Brain microvascular endothelial cell (primary cell): ENCODE measurements around the gene TM4SF1.

Source experiments
- DNase-seq: peaks from one replicate; pipeline ENCODE4 v3.0.0-alpha.2; 2020
- H3K27ac ChIP-seq: fragments of 250-450 bp; sonication (Bioruptor Pico); 2 replicates; pipeline ENCODE4 v1.5.1; 2020; ENCODE audit warnings: mild to moderate bottlenecking, moderate library complexity
- H3K27me3 ChIP-seq: fragments of 250-450 bp; sonication (Bioruptor Pico); replicated peaks from 2 replicates; pipeline ENCODE4 v1.5.1; 2020; ENCODE audit warnings: mild to moderate bottlenecking
- H3K36me3 ChIP-seq: fragments of 250-450 bp; sonication (Bioruptor Pico); replicated peaks from 2 replicates; pipeline ENCODE4 v1.5.1; 2020; ENCODE audit warnings: mild to moderate bottlenecking
- H3K4me3 ChIP-seq: 2 replicates; pipeline ENCODE4 v1.5.1; 2011; ENCODE audit warnings: low read depth, mild to moderate bottlenecking, control low read depth, low read length, moderate library complexity
- CTCF ChIP-seq: IDR thresholded peaks from 2 replicates; pipeline ENCODE4 v1.5.1; 2011; ENCODE audit warnings: low read depth, mild to moderate bottlenecking, moderate library complexity, low read length, control low read depth, inconsistent platforms; ENCODE audit errors: missing control alignments
- in situ Hi-C: cut with HindIII; loops from 2 replicates; pipeline ENCODE4 v1.10.0; 2017; ENCODE audit warnings: low sequenced_read_pairs, low pct_ligation_motif_present

Gene TM4SF1

GRCh38 chr3:149353581-149354184 lies 23.8 kb downstream of the TM4SF1 start:
- Histone ChIP-seq H3K4me3 (no peak overlapping the region), H3K27me3 (no peaks in the 10 kb centered on the region), H3K36me3 (no peaks in the 10 kb centered on the region), H3K27ac (no peak overlapping the region)
- in situ Hi-C loops = no loop called here
- DNase-seq = no peak
- TF ChIP-seq CTCF = no peak

- TF ChIP-seq CTCF = peak; percentile 85
- peak; percentile 66 for DNase-seq
Measured at GRCh38 chr3:149352556-149352955, 24.9 kb downstream of the TM4SF1 start.

DNA sequence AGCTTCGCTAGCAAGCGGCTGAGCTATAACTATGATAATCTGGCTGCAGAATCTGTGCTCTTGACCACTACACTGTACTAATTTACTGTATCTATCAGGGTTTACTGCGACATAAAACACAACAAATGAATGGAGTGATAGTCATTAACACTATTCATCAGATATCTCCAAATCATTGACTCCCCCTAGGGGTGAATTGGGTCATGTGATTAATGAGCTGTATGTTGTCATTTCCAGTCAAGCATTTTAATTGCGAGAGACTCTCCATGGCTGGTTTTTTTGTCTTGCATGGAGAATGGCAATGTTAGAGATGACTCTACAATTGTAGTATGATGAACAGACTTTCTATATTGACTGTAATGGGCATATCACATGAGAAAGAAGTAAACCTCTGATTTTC lies 33.5 kb downstream of the TM4SF1 start:
- Histone ChIP-seq H3K27me3 (no peaks in the 10 kb centered on the region), H3K4me3 (no peak overlapping the region), H3K27ac (no peak overlapping the region), H3K36me3 (no peaks in the 10 kb centered on the region)
- no peak for TF ChIP-seq CTCF
- in situ Hi-C loops = no loop called here
- no peak for DNase-seq

More at GRCh38 chr3:149352556-149352955, 24.9 kb downstream of the TM4SF1 start:
- H3K27ac ChIP-seq = no peak overlapping the region
- in situ Hi-C loops = no loop called here
- no peak overlapping the region for H3K4me3 ChIP-seq
- H3K36me3 ChIP-seq = no peaks in the 10 kb centered on the region
- no peaks in the 10 kb centered on the region for H3K27me3 ChIP-seq

DNA sequence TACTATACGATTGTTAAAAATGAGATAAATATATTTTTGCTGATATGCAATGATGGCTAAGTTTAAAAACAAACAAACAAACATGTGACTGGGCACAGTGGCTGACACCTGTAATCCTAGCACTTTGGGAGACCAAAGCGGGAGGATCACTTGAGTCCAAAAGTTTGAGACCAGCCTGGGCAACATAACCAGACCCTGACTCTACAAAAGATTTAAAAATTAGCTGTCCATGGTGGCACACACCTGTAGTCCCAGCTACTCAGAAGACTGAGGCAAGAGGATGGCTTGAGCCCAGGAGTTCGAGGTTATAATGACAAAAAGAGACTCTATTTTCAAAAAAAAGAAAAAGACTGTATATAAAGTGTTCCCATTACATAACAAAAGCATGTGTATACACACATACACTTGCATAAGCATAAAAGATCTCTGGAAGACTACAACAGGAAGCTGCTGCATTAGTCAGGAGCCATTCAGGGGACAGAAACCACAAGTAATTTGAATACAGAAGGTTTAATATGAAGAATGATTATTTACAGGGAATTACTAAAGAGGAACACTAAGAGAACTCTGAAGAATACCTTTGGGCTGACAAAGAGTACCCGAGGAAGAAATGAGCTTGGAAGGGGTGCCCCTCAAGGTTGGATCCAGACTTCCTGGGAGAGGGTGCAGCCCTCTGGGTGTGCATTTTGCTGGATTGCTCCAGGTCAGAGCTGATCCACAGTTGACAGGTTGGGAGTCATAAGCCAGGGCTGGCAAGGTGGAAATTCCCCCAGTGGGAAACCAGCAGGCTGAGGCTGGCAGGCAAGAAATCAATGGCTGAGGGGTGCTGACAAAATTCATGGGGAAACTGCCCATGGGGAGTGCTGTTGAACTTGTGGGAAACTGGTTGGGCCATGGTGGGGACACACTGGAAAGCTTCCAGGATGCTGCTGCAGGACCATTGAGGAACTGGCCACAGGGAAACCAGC lies 34.8 kb downstream of the TM4SF1 start:
- DNase-seq = peak; percentile 63
- in situ Hi-C loops = no loop called here
- Histone ChIP-seq H3K27me3 (no peaks in the 10 kb centered on the region), H3K36me3 (no peaks in the 10 kb centered on the region), H3K27ac (no peak overlapping the region), H3K4me3 (no peak overlapping the region)
- TF ChIP-seq CTCF = no peak

GRCh38 chr3:149340310-149340933 lies 37.0 kb downstream of the TM4SF1 start:
- no peak for DNase-seq
- TF ChIP-seq CTCF = no peak
- Histone ChIP-seq H3K36me3 (no peaks in the 10 kb centered on the region), H3K27me3 (no peaks in the 10 kb centered on the region), H3K27ac (peak overlapping the region; percentile 53), H3K4me3 (no peak overlapping the region)
- in situ Hi-C loops = no loop called here
